Upper lobe of left lung (tissue), 6 donors: ENCODE data around the gene SEC61A1. TPM values are rescaled to one million over a fixed set of nuclear protein-coding genes. Genes with fewer than 3 reads are reported as not detected.

ENCODE experiments used
- ATAC-seq, 2 donors: fragments of 200-7000 bp; cut with Tn5 transposase; one replicate each; pipeline ENCODE4 v1.9.1; 2022; ENCODE audit warnings: mild to moderate bottlenecking in 2 of 2, moderate library complexity in 2 of 2; ENCODE audit not compliant: low FRiP score in 2 of 2
- DNase-seq, 2 donors: peaks; one replicate each; pipeline ENCODE4 v3.0.0-alpha.2; 2019 to 2020
- H3K27ac ChIP-seq, 4 donors: fragments of 200-600 bp; sonication (generic); one replicate each; pipeline ENCODE4 v1.5.1; 2016 to 2019
- H3K27me3 ChIP-seq, 4 donors: fragments of 200-600 bp; sonication (generic); one replicate each; pipeline ENCODE4 v1.5.1; 2017 to 2019
- H3K36me3 ChIP-seq, 4 donors: fragments of 200-600 bp; sonication (generic); one replicate each; pipeline ENCODE4 v1.5.1; 2016 to 2019
- H3K4me1 ChIP-seq, 4 donors: fragments of 200-600 bp; sonication (generic); one replicate each; pipeline ENCODE4 v1.5.1; 2018 to 2019
- H3K4me3 ChIP-seq, 4 donors: fragments of 200-600 bp; sonication (generic); one replicate each; pipeline ENCODE4 v1.5.1; 2017 to 2019; ENCODE audit warnings: mild to moderate bottlenecking in 2 of 4, moderate library complexity in 1 of 4
- H3K9me3 ChIP-seq, 4 donors: fragments of 200-600 bp; sonication (generic); one replicate each; pipeline ENCODE4 v1.5.1; 2018 to 2019
- EP300 ChIP-seq, 4 donors: sonication (generic); formaldehyde crosslinking; IDR thresholded peaks; one replicate each; pipeline ENCODE4 v1.5.1; 2017; ENCODE audit warnings: antibody characterized with exemption in 4 of 4, control low read depth in 2 of 4
- POLR2A ChIP-seq, 4 donors: fragments of 450-650 bp; IDR thresholded peaks; one replicate each; pipeline ENCODE4 v1.5.1; 2016 to 2017; ENCODE audit warnings: antibody characterized with exemption in 4 of 4, mild to moderate bottlenecking in 2 of 4
- POLR2AphosphoS5 ChIP-seq, 2 donors: sonication (generic); formaldehyde crosslinking; IDR thresholded peaks; one replicate each; pipeline ENCODE4 v1.5.1; 2017; ENCODE audit warnings: antibody characterized with exemption in 2 of 2
- WGBS, 2 donors: methylation state at CpG; one replicate each; pipeline ENCODE4 v1.1.5; 2017 to 2018; 5-methylcytosine and 5-hydroxymethylcytosine counted together
- total RNA-seq, 6 donors: library from RNA; depleted of rRNA in 4 of 6; stranded (reverse); fragments of >200 nt in 4 of 6; gene quantifications; one replicate each; pipeline versions ENCODE4 v1.1.0 to v1.2.1, GENCODE V29; 2016 to 2021
- TF ChIP-seq, protein P1 (sequence below), 6 experiments: fragments of 450-650 bp in 4 of 6; fragments of 200-600 bp in 2 of 6; sonication (generic) in 2 of 6; IDR thresholded peaks; one replicate each; pipeline ENCODE4 v1.5.1; 2016 to 2019; ENCODE audit warnings: antibody characterized with exemption in 6 of 6
- donor health status: DM: no; HTN: no; CAD: no; lungs with moderate emphysema.
- donor health status: DM: no; HTN: yes; CAD: no; lungs with severe emphysema.

SEC61A1 gene
- total RNA-seq, 6 donors from 2014 or later: 80.7 to 193 (median 164) TPM

DNA sequence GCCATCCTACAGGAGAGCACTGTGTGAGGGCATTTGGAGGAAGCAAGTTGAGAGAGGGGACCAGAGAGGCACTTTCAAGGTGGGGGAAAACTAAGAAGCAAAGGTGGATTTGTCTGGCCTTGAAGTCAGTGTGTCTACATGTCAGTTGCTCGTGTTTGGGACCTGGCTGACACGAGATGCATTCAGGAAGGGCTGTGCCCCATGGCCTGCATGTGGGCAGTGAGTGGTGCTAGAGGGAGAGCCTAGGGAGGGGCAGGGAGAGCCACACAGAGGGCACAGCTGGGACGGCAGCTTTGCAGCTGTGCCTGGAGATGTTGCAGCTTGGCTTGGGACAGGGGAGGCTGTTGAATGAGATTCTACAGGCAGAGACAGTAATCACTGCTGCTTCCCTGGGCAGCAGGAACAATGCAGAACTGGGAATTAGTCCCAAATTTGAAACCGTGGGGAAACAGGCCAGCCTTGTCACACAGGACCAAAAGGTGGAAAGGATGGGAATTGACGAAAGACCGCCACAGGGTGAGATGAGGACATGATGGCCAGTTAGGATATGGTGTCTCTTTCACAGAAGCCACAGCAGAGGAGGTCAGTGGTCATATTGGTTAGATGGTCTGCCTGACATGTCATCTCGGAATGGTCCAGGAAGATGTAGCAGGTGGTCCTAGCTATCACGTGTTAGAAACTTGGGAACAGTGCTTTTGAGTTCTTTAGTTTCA lies 10.0 kb downstream of the SEC61A1 start:
- no peaks in the 10 kb centered on the region for H3K27me3 ChIP-seq
- DNase-seq (no peak), ATAC-seq (no peak)
- H3K36me3 ChIP-seq: peaks cover 75 to 98% (median 93%) of the 10 kb centered on the region in 4 donors
- H3K4me1 ChIP-seq: peaks cover 0 to 5% (median 0%) of the 10 kb centered on the region in 4 donors
- TF ChIP-seq EP300 (IDR thresholded peaks at IDR 0.05) (no peak), POLR2AphosphoS5 (IDR thresholded peaks at IDR 0.05) (no peak), POLR2A (IDR thresholded peaks at IDR 0.05) (no peak)
- TF ChIP-seq, protein P1, sequence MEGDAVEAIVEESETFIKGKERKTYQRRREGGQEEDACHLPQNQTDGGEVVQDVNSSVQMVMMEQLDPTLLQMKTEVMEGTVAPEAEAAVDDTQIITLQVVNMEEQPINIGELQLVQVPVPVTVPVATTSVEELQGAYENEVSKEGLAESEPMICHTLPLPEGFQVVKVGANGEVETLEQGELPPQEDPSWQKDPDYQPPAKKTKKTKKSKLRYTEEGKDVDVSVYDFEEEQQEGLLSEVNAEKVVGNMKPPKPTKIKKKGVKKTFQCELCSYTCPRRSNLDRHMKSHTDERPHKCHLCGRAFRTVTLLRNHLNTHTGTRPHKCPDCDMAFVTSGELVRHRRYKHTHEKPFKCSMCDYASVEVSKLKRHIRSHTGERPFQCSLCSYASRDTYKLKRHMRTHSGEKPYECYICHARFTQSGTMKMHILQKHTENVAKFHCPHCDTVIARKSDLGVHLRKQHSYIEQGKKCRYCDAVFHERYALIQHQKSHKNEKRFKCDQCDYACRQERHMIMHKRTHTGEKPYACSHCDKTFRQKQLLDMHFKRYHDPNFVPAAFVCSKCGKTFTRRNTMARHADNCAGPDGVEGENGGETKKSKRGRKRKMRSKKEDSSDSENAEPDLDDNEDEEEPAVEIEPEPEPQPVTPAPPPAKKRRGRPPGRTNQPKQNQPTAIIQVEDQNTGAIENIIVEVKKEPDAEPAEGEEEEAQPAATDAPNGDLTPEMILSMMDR (IDR thresholded peaks at IDR 0.05): no peak
- H3K27ac ChIP-seq: no peak overlapping the region
- 65 to 68% methylated on average over 8 of the region's 8 CpGs for WGBS, 2 donors
- H3K4me3 ChIP-seq: no peak overlapping the region
- no peaks in the 10 kb centered on the region for H3K9me3 ChIP-seq

DNA sequence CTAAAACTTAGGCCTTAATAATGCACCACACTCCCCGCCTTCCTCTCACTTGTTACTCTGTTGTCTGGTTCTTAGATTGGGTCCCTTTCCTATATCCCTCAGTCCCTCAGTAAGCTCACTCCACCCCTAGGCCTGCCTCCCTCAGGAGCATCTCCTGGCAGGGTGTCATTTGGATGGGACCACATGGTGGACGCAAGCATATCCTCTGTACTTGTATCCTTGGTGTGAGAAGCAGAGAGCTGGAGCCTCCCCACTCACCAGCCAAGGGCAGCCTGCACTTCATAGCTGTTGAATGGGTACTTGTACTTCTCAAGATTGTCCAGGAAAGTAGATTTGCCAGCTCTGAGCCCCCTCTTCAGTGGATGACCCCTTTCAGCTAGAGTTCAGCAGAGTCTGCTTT lies 11.6 kb downstream of the SEC61A1 start:
- no peak for ATAC-seq
- Histone ChIP-seq H3K27ac (no peak overlapping the region), H3K36me3 (peaks cover 85 to 100% (median 96%) of the 10 kb centered on the region in 4 donors), H3K4me3 (no peak overlapping the region), H3K4me1 (peaks cover 0 to 5% (median 0%) of the 10 kb centered on the region in 4 donors), H3K9me3 (no peaks in the 10 kb centered on the region), H3K27me3 (no peaks in the 10 kb centered on the region)
- 93 to 100% methylated on average over 2 of the region's 2 CpGs for WGBS, 2 donors
- TF ChIP-seq, protein P1 (IDR thresholded peaks at IDR 0.05): no peak
- TF ChIP-seq POLR2AphosphoS5 (IDR thresholded peaks at IDR 0.05) (no peak), EP300 (IDR thresholded peaks at IDR 0.05) (no peak), POLR2A (IDR thresholded peaks at IDR 0.05) (no peak)
- DNase-seq: no peak

DNA sequence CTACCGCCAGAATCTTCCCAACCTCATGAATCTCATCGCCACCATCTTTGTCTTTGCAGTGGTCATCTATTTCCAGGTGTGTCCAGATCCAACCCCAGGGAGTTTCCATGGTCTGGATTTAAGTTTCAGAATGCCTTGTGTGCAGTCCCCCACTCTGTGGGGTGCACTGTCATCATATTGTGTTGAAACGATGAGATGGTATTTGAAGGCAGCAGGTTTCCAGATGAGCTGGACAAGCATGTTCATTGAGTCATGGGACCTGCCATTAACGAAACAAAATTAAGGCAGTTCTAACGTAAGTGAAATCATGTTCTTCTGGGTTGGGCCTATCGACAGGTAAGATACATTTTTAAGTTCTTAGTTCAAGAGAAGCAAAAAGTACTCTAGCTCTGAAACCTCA lies 12.7 kb downstream of the SEC61A1 start:
- H3K4me3 ChIP-seq: no peak overlapping the region
- no peaks in the 10 kb centered on the region for H3K9me3 ChIP-seq
- peaks cover 82 to 100% (median 96%) of the 10 kb centered on the region in 4 donors for H3K36me3 ChIP-seq
- 92 to 94% methylated on average over 6 of the region's 6 CpGs for WGBS, 2 donors
- no peak for TF ChIP-seq EP300 (IDR thresholded peaks at IDR 0.05)
- TF ChIP-seq, protein P1 (IDR thresholded peaks at IDR 0.05): no peak
- no peak for TF ChIP-seq POLR2A (IDR thresholded peaks at IDR 0.05)
- TF ChIP-seq POLR2AphosphoS5 (IDR thresholded peaks at IDR 0.05): no peak
- no peak overlapping the region for H3K27ac ChIP-seq
- no peaks in the 10 kb centered on the region for H3K27me3 ChIP-seq
- peaks cover 0 to 5% (median 0%) of the 10 kb centered on the region in 4 donors for H3K4me1 ChIP-seq
- no peak for DNase-seq
- ATAC-seq: no peak

- Histone ChIP-seq H3K27me3 (no peaks in the 10 kb centered on the region), H3K4me1 (peaks cover 0 to 5% (median 0%) of the 10 kb centered on the region in 4 donors), H3K36me3 (peaks cover 82 to 100% (median 96%) of the 10 kb centered on the region in 4 donors), H3K9me3 (no peaks in the 10 kb centered on the region), H3K4me3 (no peak overlapping the region), H3K27ac (no peak overlapping the region)
- ATAC-seq (no peak), DNase-seq (no peak)
- no peak for TF ChIP-seq EP300 (IDR thresholded peaks at IDR 0.05)
- TF ChIP-seq POLR2A (IDR thresholded peaks at IDR 0.05): no peak
- TF ChIP-seq POLR2AphosphoS5 (IDR thresholded peaks at IDR 0.05): no peak
- TF ChIP-seq, protein P1 (IDR thresholded peaks at IDR 0.05): no peak
- WGBS, 2 donors: 80 to 94% methylated on average over 4 of the region's 4 CpGs
Measured at GRCh38 chr3:128066114-128066513, 13.9 kb downstream of the SEC61A1 start.

GRCh38 chr3:128066676-128067075 lies 14.4 kb downstream of the SEC61A1 start:
- H3K4me3 ChIP-seq: no peak overlapping the region
- peaks cover 80 to 100% (median 96%) of the 10 kb centered on the region in 4 donors for H3K36me3 ChIP-seq
- no peak overlapping the region for H3K27ac ChIP-seq
- DNase-seq: no peak
- peaks cover 0 to 2% (median 0%) of the 10 kb centered on the region in 4 donors for H3K4me1 ChIP-seq
- no peak for ATAC-seq
- no peaks in the 10 kb centered on the region for H3K9me3 ChIP-seq
- TF ChIP-seq, protein P1 (IDR thresholded peaks at IDR 0.05): no peak
- TF ChIP-seq EP300 (IDR thresholded peaks at IDR 0.05): no peak
- no peak for TF ChIP-seq POLR2AphosphoS5 (IDR thresholded peaks at IDR 0.05)
- no peak for TF ChIP-seq POLR2A (IDR thresholded peaks at IDR 0.05)
- WGBS, 2 donors: 95 to 96% methylated on average over 9 of the region's 9 CpGs
- H3K27me3 ChIP-seq: no peaks in the 10 kb centered on the region
